GM04503 (cell line): ENCODE data around the gene KRT6C.

Experiments used
- DNase-seq: peaks from one replicate; pipeline ENCODE4 v3.0.0-alpha.2; 2012; ENCODE audit warnings: low read depth

The KRT6C gene

DNA sequence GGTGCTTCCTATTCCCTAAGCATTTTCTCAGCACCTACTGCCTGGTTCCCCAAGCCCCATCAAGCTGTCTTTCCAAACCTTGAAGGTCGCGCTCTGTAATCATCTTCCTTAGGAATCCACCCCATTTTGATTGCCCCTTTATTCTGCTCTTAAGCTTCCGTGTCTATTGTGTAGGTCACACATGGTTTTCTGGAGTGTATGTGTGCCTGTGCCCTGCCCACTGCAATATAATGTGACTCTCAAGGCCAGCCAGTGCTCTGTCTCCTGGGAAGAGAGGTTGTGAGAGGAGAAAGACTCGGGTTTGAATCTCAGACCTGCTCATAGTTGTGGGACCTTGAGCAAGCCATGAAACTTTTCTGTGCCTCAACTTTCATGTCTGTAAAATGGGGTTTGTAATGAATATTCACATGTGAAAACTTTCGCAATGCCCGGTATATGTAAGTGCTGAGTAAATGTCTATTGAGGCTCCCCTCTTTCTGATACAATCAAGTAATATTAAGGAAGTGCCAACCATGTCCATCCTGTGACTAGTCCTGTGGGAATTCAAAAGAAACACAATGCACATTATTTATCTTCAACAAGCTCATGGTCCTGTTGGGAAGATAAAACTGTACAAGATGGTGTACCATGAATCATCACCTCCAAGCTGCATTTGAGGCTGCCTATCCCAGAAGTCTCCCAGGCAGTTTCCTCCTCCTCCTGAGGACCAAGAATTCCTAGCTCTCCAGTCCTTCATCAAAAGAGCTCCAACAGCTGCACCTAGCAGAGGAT is 38.7 kb downstream of the KRT6C start:
- no peak for DNase-seq

DNA sequence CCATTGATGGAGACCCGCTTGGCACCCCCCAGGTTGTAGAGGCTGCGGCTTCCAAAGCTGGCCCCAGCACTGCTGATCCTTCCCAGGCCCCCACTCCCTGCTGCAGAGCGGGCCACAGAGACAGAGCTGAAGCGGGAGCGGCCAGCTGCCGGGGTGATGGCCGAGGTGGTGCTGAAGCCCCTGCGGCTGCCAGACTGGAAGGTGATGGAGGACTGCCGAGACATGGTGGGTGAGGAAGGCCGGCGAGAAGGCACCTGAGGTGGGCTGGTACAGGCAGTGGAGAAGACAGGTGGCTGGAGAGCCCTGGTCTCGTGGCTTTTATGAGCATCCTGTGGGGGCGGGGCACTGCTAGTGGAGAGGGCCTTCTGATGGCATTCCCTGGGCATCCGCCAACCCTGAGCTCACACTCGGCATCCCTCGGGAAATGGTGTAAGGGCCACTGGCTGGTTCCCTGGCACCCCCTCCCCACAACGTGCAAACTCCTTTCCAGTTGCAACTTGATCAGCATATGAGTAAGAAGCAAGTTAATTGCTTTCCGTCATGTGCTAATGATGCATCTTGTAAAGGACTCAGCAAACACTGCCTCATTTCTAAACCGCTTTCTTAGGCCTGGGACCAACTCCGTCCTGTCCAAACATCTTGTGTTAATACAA is 39.4 kb downstream of the KRT6C start, which contains the start of gene KRT75:
KRT75 (minus strand) TSS at position 291 of the 653 bp plus-strand sequence; CDS start at position 224, 67 bp downstream.
- DNase-seq = no peak

GRCh38 chr12:52433501-52434080 is 40.0 kb downstream of the KRT6C start:
- DNase-seq = no peak

GRCh38 chr12:52432559-52433207 is 40.9 kb downstream of the KRT6C start:
- no peak for DNase-seq

GRCh38 chr12:52428121-52428520 is 45.5 kb downstream of the KRT6C start:
- no peak for DNase-seq

DNA sequence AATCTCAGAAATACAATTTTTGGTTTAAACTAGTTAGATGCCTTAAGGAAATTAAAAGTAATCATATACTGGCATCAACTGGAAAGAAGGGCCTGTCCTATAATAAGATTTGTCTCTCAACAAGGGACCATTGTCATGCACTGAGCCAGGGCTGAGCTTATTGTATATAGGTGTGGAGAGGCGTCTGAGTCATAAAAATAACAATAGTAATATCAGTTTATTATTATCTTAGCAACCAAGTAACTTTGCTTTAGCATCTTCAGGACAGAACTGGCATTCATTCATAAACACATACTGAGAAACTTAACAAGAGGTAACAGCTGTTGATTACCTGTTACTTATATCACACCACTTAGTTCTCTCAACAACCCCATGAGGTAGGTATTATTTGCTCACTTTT is 46.5 kb downstream of the KRT6C start:
- DNase-seq = no peak

DNA sequence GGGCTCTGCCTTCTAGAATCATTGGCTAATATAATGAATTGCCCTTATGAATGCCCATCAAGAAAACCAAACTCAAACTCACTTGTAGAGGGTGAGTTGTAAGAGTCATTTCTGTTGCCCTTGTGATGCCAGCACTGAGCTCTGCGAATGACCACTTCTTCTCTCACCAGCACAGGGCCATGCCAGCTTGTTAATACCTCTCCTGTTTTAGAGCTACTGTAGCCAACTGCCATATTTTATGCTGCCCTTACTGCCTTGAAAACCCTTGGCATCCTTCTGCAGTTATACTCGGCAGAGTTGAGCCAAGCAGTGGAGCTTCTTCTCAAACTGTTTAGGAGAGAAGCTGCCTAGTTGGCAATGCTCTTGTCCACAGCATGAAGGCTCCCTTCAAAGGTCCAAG is 47.6 kb downstream of the KRT6C start:
- DNase-seq = no peak

- DNase-seq = no peak
Observed at GRCh38 chr12:52425466-52425865, 48.1 kb downstream of the KRT6C start.

DNA sequence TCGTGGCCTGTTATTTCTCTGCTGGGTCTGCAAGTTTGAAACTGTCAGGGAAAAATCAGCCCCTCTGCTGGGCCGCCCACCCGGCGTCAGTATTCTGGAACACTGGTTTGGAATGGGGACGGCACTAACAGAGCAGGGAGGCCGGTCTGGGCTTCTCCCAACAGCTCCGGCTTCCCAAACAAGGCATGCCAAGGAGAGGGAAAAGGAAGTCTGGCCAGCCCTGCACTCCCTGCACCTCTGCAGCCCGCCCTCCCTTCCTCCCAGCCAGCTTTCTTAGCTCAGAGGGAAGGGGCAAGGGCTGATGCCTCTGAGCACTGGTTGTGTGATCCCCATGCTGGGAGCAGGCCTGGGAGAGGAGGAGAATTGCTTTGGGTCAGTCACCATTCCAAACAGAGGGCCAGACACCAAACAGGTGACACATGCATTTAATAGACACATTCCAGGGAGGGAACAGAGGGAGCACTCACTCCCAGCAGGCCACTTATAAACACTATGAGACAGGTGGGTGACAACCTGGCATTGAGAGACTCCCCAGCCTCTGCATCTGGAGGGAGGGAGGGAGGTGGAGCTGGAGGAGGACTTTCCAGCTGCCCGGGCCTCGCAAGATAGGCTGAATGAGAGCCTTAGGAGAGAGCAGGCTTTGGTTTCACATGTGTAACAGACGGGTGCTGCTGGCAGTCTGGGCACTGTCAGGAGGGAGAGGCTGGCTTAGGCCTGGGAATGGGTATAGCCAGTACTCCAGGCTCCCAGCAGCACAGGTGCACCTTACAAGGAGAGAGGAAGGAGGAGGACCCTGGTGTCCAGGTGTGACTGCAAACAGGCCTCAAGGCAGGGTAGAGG is 49.7 kb downstream of the KRT6C start:
- no peak for DNase-seq

- no peak for DNase-seq
Observed at GRCh38 chr12:52423035-52423434, 50.6 kb downstream of the KRT6C start.

- no peak for DNase-seq
Observed at GRCh38 chr12:52419656-52420055, 53.9 kb downstream of the KRT6C start.

DNA sequence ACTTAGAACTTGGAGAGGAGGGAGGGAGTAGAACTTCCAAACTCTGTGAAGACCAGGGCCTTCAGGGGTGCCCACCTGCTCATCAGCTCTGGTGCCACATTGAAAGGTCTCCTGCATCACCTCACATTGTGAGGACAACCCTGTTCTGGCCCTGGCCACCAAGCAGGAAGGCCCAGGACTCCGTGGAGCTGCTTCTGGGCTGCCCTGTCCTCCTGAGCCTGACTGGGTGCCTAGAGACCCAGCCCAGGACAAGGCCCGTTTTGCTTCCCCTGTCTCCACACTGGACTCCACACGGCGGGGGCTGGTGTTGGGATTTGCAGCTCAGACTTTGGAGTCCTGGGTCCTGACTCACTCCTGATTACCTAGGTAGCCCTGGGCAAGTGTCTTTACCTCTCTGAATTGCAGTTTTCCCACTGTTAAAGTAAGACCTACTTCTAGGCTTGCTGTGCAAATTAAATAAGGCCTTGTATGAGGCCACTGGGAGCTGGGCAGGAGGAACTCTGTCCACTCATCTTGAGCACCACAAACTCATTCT is 55.0 kb downstream of the KRT6C start:
- no peak for DNase-seq
